K562 (cell line): ENCODE data around the gene B2M. TPM values are rescaled to one million over a fixed set of nuclear protein-coding genes. Genes with fewer than 3 reads are reported as not detected.

ENCODE experiments used
- ARID2 ChIP-seq: fragments of 450-650 bp; IDR thresholded peaks from 2 replicates; pipeline ENCODE4 v1.6.1; 2017; ENCODE audit warnings: antibody characterized with exemption, mild to moderate bottlenecking
- CREB1 ChIP-seq, 2 experiments: sonication (generic) in 1 of 2; formaldehyde crosslinking in 1 of 2; IDR thresholded peaks; 2 replicates each; pipeline versions ENCODE4 v1.6.1 to v1.8.0; 2012 to 2022; ENCODE audit warnings: inconsistent platforms in 1 of 2, mild to moderate bottlenecking in 1 of 2, missing genetic modification reagents in 1 of 2, moderate library complexity in 1 of 2
- ELF1 ChIP-seq: fragments of 200-800 bp; sonication (Bioruptor generic); IDR thresholded peaks from 2 replicates; pipeline ENCODE4 v1.6.1; 2016; ENCODE audit warnings: missing genetic modification characterization, missing compliant biosample characterization
- KAT2B ChIP-seq: IDR thresholded peaks from one replicate; pipeline ENCODE4 v1.6.1; 2012; ENCODE audit warnings: low read depth, mild to moderate bottlenecking, control low read depth, inconsistent platforms, low read length, moderate library complexity
- POLR2A ChIP-seq: fragments of 450-650 bp; conservative IDR thresholded peaks from 2 replicates; pipeline ENCODE4 v1.6.1; 2016
- SIN3A ChIP-seq, 2 experiments: fragments of 150-350 bp in 1 of 2; IDR thresholded peaks; 2 replicates each; pipeline ENCODE4 v1.6.1; 2011 to 2016; ENCODE audit warnings: borderline replicate concordance in 2 of 2, low read depth in 2 of 2, low read length in 2 of 2, mild to moderate bottlenecking in 2 of 2, moderate library complexity in 2 of 2; ENCODE audit not compliant: control insufficient read depth in 1 of 2
- SOX6 ChIP-seq: fragments of 450-650 bp; IDR thresholded peaks from 2 replicates; pipeline ENCODE4 v1.6.1; 2014; ENCODE audit warnings: mild to moderate bottlenecking
- SP1 ChIP-seq: sonication (generic); formaldehyde crosslinking; IDR thresholded peaks from 2 replicates; pipeline ENCODE4 v1.8.1; 2022; ENCODE audit warnings: mild to moderate bottlenecking, missing genetic modification reagents
- SUPT5H ChIP-seq: fragments of 450-650 bp; IDR thresholded peaks from 2 replicates; pipeline ENCODE4 v1.6.1; 2016
- ZNF134 ChIP-seq: fragments of 250-450 bp; sonication (Bioruptor Pico); conservative IDR thresholded peaks from 2 replicates; pipeline ENCODE4 v1.4.0; 2020
- ZNF165 ChIP-seq: fragments of 250-450 bp; sonication (Bioruptor Pico); IDR thresholded peaks from 2 replicates; pipeline ENCODE4 v1.4.0; 2020; ENCODE audit warnings: borderline replicate concordance
- ZNF384 ChIP-seq: IDR thresholded peaks from 2 replicates; pipeline ENCODE4 v1.6.1; 2012; ENCODE audit warnings: low read depth, low read length, improper control_type of control experiment
- polyA plus RNA-seq, 8 experiments: library from polyadenylated mRNA; depleted of rRNA in 4 of 8; stranded (reverse) in 5 of 8; unstranded in 3 of 8; fragments of >200 nt; fragmentation: Nextera tagmentation in 2 of 8; fragmentation: Illumina TruSeq in 1 of 8; extraction: Ambion mirVana in 2 of 8; extraction: Trizol in 1 of 8; gene quantifications; 2 replicates each; pipeline versions ENCODE4 v1.2.1 to v1.2.3, GENCODE V29; 2011 to 2014; ENCODE audit warnings: inconsistent platforms in 1 of 8, missing spikeins in 1 of 8
- total RNA-seq, 7 experiments: library from RNA; depleted of rRNA in 6 of 7; stranded (reverse); fragments of >200 nt in 6 of 7; fragmentation: Illumina TruSeq in 2 of 7; extraction: Trizol in 2 of 7; gene quantifications; 2 replicates each; pipeline versions ENCODE4 v1.2.1 to v1.2.3, GENCODE V29; 2011 to 2021; ENCODE audit warnings: low replicate concordance in 1 of 7
- TF ChIP-seq, protein P1 (sequence below): fragments of 450-650 bp; IDR thresholded peaks from 2 replicates; pipeline ENCODE4 v1.6.1; 2017; ENCODE audit warnings: antibody characterized with exemption, mild to moderate bottlenecking
- TF ChIP-seq, protein P2 (sequence below): sonication (generic); formaldehyde crosslinking; IDR thresholded peaks from 2 replicates; pipeline ENCODE4 v1.8.1; 2022; ENCODE audit warnings: missing genetic modification reagents
- TF ChIP-seq, protein P3 (sequence below): fragments of 250-450 bp; sonication (Bioruptor Pico); IDR thresholded peaks from 2 replicates; pipeline ENCODE4 v1.4.0; 2020
- TF ChIP-seq, protein P4 (sequence below), 2 experiments: IDR thresholded peaks; 2 replicates each; pipeline ENCODE4 v1.6.1; 2011; ENCODE audit warnings: borderline replicate concordance in 1 of 2, control low read depth in 1 of 2, low read depth in 1 of 2, low read length in 1 of 2, mild to moderate bottlenecking in 1 of 2, mixed read lengths in 1 of 2, moderate library complexity in 1 of 2; ENCODE audit not compliant: insufficient read depth in 1 of 2, insufficient read length in 1 of 2, poor library complexity in 1 of 2, severe bottlenecking in 1 of 2; ENCODE audit errors: extremely low read depth in 1 of 2
- TF ChIP-seq, protein P5 (sequence below): fragments of 250-450 bp; sonication (Bioruptor Pico); IDR thresholded peaks from 2 replicates; pipeline ENCODE4 v1.9.0; 2021; ENCODE audit warnings: mild to moderate bottlenecking, inconsistent platforms

The B2M gene
- total and polyA plus RNA-seq, 9 of the 15 experiments (the other 6 are each of a cell fraction or from before 2014, with no cell fraction given), result 460 to 3,138 (median 1,032) TPM

DNA sequence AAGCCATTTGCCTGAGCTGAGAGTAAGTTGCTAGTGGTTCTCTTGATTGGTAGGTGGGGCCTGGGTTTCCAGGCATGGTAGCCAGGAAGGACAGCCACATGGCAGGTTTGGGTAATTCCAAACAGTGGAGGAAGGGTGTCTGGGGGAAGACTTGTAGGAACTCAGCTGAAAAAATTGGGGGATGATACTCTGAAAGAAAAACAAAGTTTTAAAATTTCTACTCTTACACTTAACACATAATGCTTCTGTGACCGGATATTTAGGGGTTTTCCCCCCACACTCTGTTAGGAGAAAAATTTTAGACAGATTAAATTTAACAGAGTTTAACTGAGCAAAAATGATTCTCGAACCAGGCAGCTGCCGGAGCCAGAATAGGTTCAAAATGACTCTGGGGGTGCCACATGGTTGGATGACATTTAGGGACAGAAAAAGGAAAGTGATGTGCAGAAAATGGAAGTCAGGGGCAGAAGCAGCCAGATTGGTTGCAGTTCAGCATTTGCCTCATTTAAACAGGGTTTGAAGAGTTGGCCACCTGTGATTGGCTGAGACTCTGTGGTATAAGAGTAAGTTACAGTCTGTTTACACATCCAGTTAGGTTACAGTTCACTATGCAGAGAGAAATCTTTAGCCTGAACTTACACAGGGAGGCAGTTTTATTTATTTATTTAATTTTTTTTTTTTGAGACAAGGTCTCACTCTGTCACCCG, 8.1 kb downstream of the B2M start (continued):
- TF ChIP-seq, protein P1, sequence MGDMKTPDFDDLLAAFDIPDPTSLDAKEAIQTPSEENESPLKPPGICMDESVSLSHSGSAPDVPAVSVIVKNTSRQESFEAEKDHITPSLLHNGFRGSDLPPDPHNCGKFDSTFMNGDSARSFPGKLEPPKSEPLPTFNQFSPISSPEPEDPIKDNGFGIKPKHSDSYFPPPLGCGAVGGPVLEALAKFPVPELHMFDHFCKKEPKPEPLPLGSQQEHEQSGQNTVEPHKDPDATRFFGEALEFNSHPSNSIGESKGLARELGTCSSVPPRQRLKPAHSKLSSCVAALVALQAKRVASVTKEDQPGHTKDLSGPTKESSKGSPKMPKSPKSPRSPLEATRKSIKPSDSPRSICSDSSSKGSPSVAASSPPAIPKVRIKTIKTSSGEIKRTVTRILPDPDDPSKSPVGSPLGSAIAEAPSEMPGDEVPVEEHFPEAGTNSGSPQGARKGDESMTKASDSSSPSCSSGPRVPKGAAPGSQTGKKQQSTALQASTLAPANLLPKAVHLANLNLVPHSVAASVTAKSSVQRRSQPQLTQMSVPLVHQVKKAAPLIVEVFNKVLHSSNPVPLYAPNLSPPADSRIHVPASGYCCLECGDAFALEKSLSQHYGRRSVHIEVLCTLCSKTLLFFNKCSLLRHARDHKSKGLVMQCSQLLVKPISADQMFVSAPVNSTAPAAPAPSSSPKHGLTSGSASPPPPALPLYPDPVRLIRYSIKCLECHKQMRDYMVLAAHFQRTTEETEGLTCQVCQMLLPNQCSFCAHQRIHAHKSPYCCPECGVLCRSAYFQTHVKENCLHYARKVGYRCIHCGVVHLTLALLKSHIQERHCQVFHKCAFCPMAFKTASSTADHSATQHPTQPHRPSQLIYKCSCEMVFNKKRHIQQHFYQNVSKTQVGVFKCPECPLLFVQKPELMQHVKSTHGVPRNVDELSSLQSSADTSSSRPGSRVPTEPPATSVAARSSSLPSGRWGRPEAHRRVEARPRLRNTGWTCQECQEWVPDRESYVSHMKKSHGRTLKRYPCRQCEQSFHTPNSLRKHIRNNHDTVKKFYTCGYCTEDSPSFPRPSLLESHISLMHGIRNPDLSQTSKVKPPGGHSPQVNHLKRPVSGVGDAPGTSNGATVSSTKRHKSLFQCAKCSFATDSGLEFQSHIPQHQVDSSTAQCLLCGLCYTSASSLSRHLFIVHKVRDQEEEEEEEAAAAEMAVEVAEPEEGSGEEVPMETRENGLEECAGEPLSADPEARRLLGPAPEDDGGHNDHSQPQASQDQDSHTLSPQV, result no peak
- TF ChIP-seq SOX6 (no peak), KAT2B (no peak), CREB1 (IDR thresholded peaks at IDR 0.05) (no peak), CREB1 (CRISPR knock-in tag; IDR thresholded peaks at IDR 0.05) (no peak), SP1 (CRISPR knock-in tag) (no peak), ELF1 (no peak), ZNF134 (CRISPR knock-in tag) (no peak), POLR2A (peak; percentile 61; the same call in 1 of the 2 replicates), SIN3A (IDR thresholded peaks at IDR 0.05; ENCODE audit: borderline replicate concordance in 2 of 2, control insufficient read depth in 1 of 2, low read depth in 2 of 2, low read length in 2 of 2) (no peak), SUPT5H (peak; percentile 57; the same call in 1 of the 2 replicates), ZNF384 (peak; percentile 44; the same call in 1 of the 2 replicates), ZNF165 (CRISPR knock-in tag) (no peak), ARID2 (no peak)
- TF ChIP-seq, protein P2, sequence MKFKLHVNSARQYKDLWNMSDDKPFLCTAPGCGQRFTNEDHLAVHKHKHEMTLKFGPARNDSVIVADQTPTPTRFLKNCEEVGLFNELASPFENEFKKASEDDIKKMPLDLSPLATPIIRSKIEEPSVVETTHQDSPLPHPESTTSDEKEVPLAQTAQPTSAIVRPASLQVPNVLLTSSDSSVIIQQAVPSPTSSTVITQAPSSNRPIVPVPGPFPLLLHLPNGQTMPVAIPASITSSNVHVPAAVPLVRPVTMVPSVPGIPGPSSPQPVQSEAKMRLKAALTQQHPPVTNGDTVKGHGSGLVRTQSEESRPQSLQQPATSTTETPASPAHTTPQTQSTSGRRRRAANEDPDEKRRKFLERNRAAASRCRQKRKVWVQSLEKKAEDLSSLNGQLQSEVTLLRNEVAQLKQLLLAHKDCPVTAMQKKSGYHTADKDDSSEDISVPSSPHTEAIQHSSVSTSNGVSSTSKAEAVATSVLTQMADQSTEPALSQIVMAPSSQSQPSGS (CRISPR knock-in tag), result no peak
- TF ChIP-seq, protein P3, sequence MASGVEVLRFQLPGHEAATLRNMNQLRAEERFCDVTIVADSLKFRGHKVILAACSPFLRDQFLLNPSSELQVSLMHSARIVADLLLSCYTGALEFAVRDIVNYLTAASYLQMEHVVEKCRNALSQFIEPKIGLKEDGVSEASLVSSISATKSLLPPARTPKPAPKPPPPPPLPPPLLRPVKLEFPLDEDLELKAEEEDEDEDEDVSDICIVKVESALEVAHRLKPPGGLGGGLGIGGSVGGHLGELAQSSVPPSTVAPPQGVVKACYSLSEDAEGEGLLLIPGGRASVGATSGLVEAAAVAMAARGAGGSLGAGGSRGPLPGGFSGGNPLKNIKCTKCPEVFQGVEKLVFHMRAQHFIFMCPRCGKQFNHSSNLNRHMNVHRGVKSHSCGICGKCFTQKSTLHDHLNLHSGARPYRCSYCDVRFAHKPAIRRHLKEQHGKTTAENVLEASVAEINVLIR (CRISPR knock-in tag), result no peak
- TF ChIP-seq, protein P4, sequence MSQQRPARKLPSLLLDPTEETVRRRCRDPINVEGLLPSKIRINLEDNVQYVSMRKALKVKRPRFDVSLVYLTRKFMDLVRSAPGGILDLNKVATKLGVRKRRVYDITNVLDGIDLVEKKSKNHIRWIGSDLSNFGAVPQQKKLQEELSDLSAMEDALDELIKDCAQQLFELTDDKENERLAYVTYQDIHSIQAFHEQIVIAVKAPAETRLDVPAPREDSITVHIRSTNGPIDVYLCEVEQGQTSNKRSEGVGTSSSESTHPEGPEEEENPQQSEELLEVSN (IDR thresholded peaks at IDR 0.05; ENCODE audit: borderline replicate concordance in 1 of 2, extremely low read depth in 1 of 2, insufficient read depth in 1 of 2, insufficient read length in 1 of 2, low read depth in 1 of 2, low read length in 1 of 2, poor library complexity in 1 of 2, severe bottlenecking in 1 of 2), result no peak
- TF ChIP-seq, protein P5, sequence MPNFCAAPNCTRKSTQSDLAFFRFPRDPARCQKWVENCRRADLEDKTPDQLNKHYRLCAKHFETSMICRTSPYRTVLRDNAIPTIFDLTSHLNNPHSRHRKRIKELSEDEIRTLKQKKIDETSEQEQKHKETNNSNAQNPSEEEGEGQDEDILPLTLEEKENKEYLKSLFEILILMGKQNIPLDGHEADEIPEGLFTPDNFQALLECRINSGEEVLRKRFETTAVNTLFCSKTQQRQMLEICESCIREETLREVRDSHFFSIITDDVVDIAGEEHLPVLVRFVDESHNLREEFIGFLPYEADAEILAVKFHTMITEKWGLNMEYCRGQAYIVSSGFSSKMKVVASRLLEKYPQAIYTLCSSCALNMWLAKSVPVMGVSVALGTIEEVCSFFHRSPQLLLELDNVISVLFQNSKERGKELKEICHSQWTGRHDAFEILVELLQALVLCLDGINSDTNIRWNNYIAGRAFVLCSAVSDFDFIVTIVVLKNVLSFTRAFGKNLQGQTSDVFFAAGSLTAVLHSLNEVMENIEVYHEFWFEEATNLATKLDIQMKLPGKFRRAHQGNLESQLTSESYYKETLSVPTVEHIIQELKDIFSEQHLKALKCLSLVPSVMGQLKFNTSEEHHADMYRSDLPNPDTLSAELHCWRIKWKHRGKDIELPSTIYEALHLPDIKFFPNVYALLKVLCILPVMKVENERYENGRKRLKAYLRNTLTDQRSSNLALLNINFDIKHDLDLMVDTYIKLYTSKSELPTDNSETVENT, result no peak
